ENCODE data around the gene E2F4. TPM values are rescaled to one million over a fixed set of nuclear protein-coding genes. Genes with fewer than 3 reads are reported as not detected.

E2F4 gene
- total RNA-seq, 1 donor from 2014 or later = 51.2 TPM

DNA sequence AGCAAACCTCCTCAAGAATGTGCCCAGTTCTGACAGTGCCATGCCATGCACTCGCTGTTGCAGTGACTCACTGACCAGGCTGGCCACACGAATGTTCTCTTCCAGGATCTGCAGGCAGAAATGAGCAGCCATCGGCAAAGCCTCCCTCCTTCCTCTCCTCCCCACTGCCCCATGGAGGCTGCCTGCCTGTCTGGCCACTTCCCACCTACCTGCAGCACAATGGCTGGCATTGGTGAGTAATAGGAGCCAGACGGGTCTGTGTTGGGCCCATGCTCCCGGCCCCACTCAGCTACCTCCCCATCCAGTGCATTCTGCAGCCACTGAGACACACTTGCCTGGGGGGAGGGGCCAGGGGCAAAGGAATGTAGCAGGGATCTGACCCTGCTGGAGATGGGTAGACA is 5.4 kb upstream of the E2F4 start:
- no peak overlapping the region for H3K27ac Mint-ChIP-seq (ENCODE audit: unreplicated experiment)

DNA sequence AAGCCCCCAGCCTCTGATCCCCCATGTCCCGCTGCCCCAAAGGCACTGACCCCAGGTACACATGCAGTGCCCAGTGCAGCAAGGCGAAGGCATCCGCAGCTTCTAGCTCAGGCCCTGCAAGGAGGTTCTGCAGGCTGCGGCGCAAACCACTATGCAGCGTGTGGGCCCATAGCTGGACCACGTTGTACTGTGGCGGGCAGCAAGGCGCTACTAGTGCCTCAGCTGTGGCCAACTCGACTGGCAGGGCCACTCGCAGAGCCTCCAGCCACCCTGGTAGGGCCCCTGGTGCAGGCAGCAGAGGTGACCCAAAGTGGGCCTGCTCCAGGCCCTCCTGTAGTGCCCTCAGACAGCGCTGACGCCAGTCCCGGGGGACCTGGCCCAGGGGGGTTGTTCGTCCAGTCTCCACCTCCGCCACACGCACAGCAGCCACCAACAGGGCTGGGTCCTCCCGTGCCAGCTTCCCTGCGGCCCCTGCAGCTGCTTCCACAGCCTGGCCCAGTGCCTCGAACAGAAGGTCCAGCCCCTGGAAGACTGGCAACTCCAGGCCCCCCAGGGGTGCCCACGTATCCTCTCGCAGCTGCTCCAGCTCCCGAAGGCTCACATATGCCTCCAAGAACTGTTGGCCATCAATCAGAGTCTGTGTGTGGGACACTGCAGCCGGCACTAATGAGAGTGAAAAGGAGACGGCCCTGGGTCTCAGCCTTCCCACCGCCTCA is 4.6 kb upstream of the E2F4 start:
- DNase-seq (ENCODE audit: low read depth) (no peak), FAIRE-seq (no peak)
- no peak overlapping the region for H3K4me3 ChIP-seq (ENCODE audit: insufficient read depth, low read depth, low read length)
- no peaks in the 10 kb centered on the region for H3K27me3 ChIP-seq (ENCODE audit: insufficient read depth, low read length)
- H3K36me3 ChIP-seq (ENCODE audit: insufficient read depth, low read length) = no peaks in the 10 kb centered on the region
- H3K4me1 Mint-ChIP-seq (ENCODE audit: low read depth, unreplicated experiment) = peaks cover 15% of the 10 kb centered on the region
- H3K9ac ChIP-seq (ENCODE audit: low read length) = no peak overlapping the region
- no peak overlapping the region for H3K27ac ChIP-seq (ENCODE audit: low read depth, low read length)
- no peak overlapping the region for H3K4me3 Mint-ChIP-seq (ENCODE audit: unreplicated experiment)
- peaks cover 22% of the 10 kb centered on the region for H4K20me1 ChIP-seq (ENCODE audit: insufficient read depth, low read length)
- peaks cover 14% of the 10 kb centered on the region for H3K79me2 ChIP-seq (ENCODE audit: insufficient read depth, low read length)
- H3K36me3 Mint-ChIP-seq (ENCODE audit: low read depth, unreplicated experiment) = no peaks in the 10 kb centered on the region
- no peak overlapping the region for H3K4me2 ChIP-seq (ENCODE audit: low read length)
- no peak for TF ChIP-seq EZH2 (IDR thresholded peaks at IDR 0.05; ENCODE audit: insufficient read depth, low read length)
- TF ChIP-seq, protein P1, sequence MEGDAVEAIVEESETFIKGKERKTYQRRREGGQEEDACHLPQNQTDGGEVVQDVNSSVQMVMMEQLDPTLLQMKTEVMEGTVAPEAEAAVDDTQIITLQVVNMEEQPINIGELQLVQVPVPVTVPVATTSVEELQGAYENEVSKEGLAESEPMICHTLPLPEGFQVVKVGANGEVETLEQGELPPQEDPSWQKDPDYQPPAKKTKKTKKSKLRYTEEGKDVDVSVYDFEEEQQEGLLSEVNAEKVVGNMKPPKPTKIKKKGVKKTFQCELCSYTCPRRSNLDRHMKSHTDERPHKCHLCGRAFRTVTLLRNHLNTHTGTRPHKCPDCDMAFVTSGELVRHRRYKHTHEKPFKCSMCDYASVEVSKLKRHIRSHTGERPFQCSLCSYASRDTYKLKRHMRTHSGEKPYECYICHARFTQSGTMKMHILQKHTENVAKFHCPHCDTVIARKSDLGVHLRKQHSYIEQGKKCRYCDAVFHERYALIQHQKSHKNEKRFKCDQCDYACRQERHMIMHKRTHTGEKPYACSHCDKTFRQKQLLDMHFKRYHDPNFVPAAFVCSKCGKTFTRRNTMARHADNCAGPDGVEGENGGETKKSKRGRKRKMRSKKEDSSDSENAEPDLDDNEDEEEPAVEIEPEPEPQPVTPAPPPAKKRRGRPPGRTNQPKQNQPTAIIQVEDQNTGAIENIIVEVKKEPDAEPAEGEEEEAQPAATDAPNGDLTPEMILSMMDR (IDR thresholded peaks at IDR 0.05; ENCODE audit: insufficient read depth, low read depth, low read length) = no peak
- no peak overlapping the region for H2AFZ ChIP-seq (ENCODE audit: low read depth, low read length)
- no peaks in the 10 kb centered on the region for H3K27me3 Mint-ChIP-seq (ENCODE audit: low read depth, unreplicated experiment)
- H3K27ac Mint-ChIP-seq (ENCODE audit: unreplicated experiment) = no peak overlapping the region
- H3K4me1 ChIP-seq (ENCODE audit: insufficient read depth, low read length) = peaks cover 21% of the 10 kb centered on the region
- H3K9me3 ChIP-seq (ENCODE audit: insufficient read depth, low read depth, low read length) = no peaks in the 10 kb centered on the region
- H3K9me3 Mint-ChIP-seq (ENCODE audit: unreplicated experiment) = no peaks in the 10 kb centered on the region

More for the DNA sequence above, 5.4 kb upstream of the E2F4 start:
- Mint-ChIP-seq H3K9me3 (ENCODE audit: unreplicated experiment) (no peaks in the 10 kb centered on the region), H3K27me3 (ENCODE audit: low read depth, unreplicated experiment) (no peaks in the 10 kb centered on the region), H3K36me3 (ENCODE audit: low read depth, unreplicated experiment) (no peaks in the 10 kb centered on the region), H3K4me1 (ENCODE audit: low read depth, unreplicated experiment) (peaks cover 15% of the 10 kb centered on the region), H3K4me3 (ENCODE audit: unreplicated experiment) (no peak overlapping the region)
- no peaks in the 10 kb centered on the region for H3K9me3 ChIP-seq (ENCODE audit: insufficient read depth, low read depth, low read length)
- H3K9ac ChIP-seq (ENCODE audit: low read length) = no peak overlapping the region
- H3K79me2 ChIP-seq (ENCODE audit: insufficient read depth, low read length) = peaks cover 12% of the 10 kb centered on the region
- no peak overlapping the region for H3K4me3 ChIP-seq (ENCODE audit: insufficient read depth, low read depth, low read length)
- DNase-seq (ENCODE audit: low read depth) (no peak), FAIRE-seq (no peak)
- TF ChIP-seq, protein P1 (IDR thresholded peaks at IDR 0.05; ENCODE audit: insufficient read depth, low read depth, low read length) = no peak
- TF ChIP-seq EZH2 (IDR thresholded peaks at IDR 0.05; ENCODE audit: insufficient read depth, low read length) = no peak
- H4K20me1 ChIP-seq (ENCODE audit: insufficient read depth, low read length) = peaks cover 27% of the 10 kb centered on the region
- no peaks in the 10 kb centered on the region for H3K27me3 ChIP-seq (ENCODE audit: insufficient read depth, low read length)
- H3K27ac ChIP-seq (ENCODE audit: low read depth, low read length) = no peak overlapping the region
- H3K4me1 ChIP-seq (ENCODE audit: insufficient read depth, low read length) = peaks cover 26% of the 10 kb centered on the region
- H3K36me3 ChIP-seq (ENCODE audit: insufficient read depth, low read length) = no peaks in the 10 kb centered on the region
- no peak overlapping the region for H3K4me2 ChIP-seq (ENCODE audit: low read length)
- no peak overlapping the region for H2AFZ ChIP-seq (ENCODE audit: low read depth, low read length)

DNA sequence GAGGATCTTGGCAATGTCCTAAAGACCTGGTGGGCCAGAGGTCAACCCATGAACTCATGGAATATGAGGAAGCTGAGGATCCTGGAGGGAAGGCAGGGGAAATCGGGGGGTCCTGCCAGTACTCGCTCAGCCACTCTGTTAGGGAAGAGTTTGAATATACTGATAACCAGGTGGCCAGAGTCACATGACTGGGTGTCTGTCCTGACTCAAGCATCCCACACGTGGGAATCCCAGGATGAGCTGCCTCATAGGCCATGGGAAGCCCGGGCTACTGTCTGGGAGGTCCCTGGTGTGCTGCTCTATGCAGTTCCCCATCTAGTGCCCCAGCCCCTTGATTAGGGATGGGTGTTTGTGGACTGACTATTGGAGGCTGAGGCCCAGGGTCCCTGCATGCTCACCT is 3.6 kb upstream of the E2F4 start:
- H3K4me1 ChIP-seq (ENCODE audit: insufficient read depth, low read length) = peaks cover 18% of the 10 kb centered on the region
- peaks cover 30% of the 10 kb centered on the region for H4K20me1 ChIP-seq (ENCODE audit: insufficient read depth, low read length)
- H3K4me3 ChIP-seq (ENCODE audit: insufficient read depth, low read depth, low read length) = no peak overlapping the region
- H3K9ac ChIP-seq (ENCODE audit: low read length) = no peak overlapping the region
- no peaks in the 10 kb centered on the region for H3K9me3 ChIP-seq (ENCODE audit: insufficient read depth, low read depth, low read length)
- no peaks in the 10 kb centered on the region for H3K36me3 ChIP-seq (ENCODE audit: insufficient read depth, low read length)
- no peak overlapping the region for H2AFZ ChIP-seq (ENCODE audit: low read depth, low read length)
- H3K9me3 Mint-ChIP-seq (ENCODE audit: unreplicated experiment) = no peaks in the 10 kb centered on the region
- FAIRE-seq (no peak), DNase-seq (ENCODE audit: low read depth) (no peak)
- H3K27ac ChIP-seq (ENCODE audit: low read depth, low read length) = no peak overlapping the region
- no peaks in the 10 kb centered on the region for H3K27me3 Mint-ChIP-seq (ENCODE audit: low read depth, unreplicated experiment)
- H3K27me3 ChIP-seq (ENCODE audit: insufficient read depth, low read length) = no peaks in the 10 kb centered on the region
- H3K4me1 Mint-ChIP-seq (ENCODE audit: low read depth, unreplicated experiment) = peaks cover 22% of the 10 kb centered on the region
- no peak overlapping the region for H3K27ac Mint-ChIP-seq (ENCODE audit: unreplicated experiment)
- peak overlapping the region; percentile 71 for H3K4me3 Mint-ChIP-seq (ENCODE audit: unreplicated experiment)
- peaks cover 14% of the 10 kb centered on the region for H3K79me2 ChIP-seq (ENCODE audit: insufficient read depth, low read length)
- no peak overlapping the region for H3K4me2 ChIP-seq (ENCODE audit: low read length)
- TF ChIP-seq, protein P1 (IDR thresholded peaks at IDR 0.05; ENCODE audit: insufficient read depth, low read depth, low read length) = no peak
- no peak for TF ChIP-seq EZH2 (IDR thresholded peaks at IDR 0.05; ENCODE audit: insufficient read depth, low read length)
- H3K36me3 Mint-ChIP-seq (ENCODE audit: low read depth, unreplicated experiment) = no peaks in the 10 kb centered on the region
